CD4-positive, alpha-beta T cell (primary cell): ENCODE measurements around the gene GSDME. TPM values are rescaled to one million over a fixed set of nuclear protein-coding genes. Genes with fewer than 3 reads are reported as not detected.

Experiments
- ATAC-seq: fragments of 200-7000 bp; cut with Tn5 transposase; one replicate; pipeline ENCODE4 v1.10.0; 2022; ENCODE audit warnings: mild to moderate bottlenecking; ENCODE audit not compliant: poor library complexity
- CTCF ChIA-PET: fragments of 350-600 bp; sonication (Branson Sonifier 250); formaldehyde crosslinking; loops from one replicate; lab custom pipeline; 2021; ENCODE audit warnings: antibody characterized with exemption, inconsistent platforms; lab: Charles Lee
- POLR2A ChIA-PET: fragments of 350-600 bp; sonication (Branson Sonifier 250); formaldehyde crosslinking; loops from one replicate; lab custom pipeline; 2021; ENCODE audit warnings: antibody characterized with exemption, inconsistent platforms; lab: Charles Lee
- DNase-seq, 14 experiments: peaks; one replicate each; pipeline ENCODE4 v3.0.0-alpha.2; 2013 to 2020; ENCODE audit warnings: mixed read lengths in 2 of 14
- H3K27ac ChIP-seq, 2 donors: one replicate each; pipeline versions ENCODE4 v1.5.1 to v1.7.0; 2013; ENCODE audit warnings: low read length in 2 of 2, low read depth in 1 of 2, mild to moderate bottlenecking in 1 of 2
- H3K27me3 ChIP-seq, 2 experiments: 1 replicate in 1 of 2; 2 replicates in 1 of 2; pipeline versions ENCODE4 v1.6.1 to v1.7.0; 2013; ENCODE audit warnings: low read length in 2 of 2, control low read depth in 1 of 2, mild to moderate bottlenecking in 1 of 2, moderate library complexity in 1 of 2; ENCODE audit not compliant: insufficient read depth in 2 of 2, control insufficient read depth in 1 of 2
- H3K36me3 ChIP-seq: one replicate; pipeline ENCODE4 v1.6.1; 2013; ENCODE audit warnings: low read length, control low read depth; ENCODE audit not compliant: insufficient read depth
- H3K4me1 ChIP-seq: one replicate; pipeline ENCODE4 v1.6.1; 2013; ENCODE audit warnings: low read length, control low read depth; ENCODE audit not compliant: insufficient read depth
- H3K4me3 ChIP-seq: one replicate; pipeline ENCODE4 v1.5.1; 2013; ENCODE audit warnings: mild to moderate bottlenecking, low read length, moderate library complexity
- H3K9me3 ChIP-seq, 2 experiments: 1 replicate in 1 of 2; 2 replicates in 1 of 2; pipeline versions ENCODE4 v1.6.1 to v1.7.0; 2013; ENCODE audit warnings: low read length in 2 of 2, mild to moderate bottlenecking in 2 of 2, control low read depth in 1 of 2, moderate library complexity in 1 of 2; ENCODE audit not compliant: control insufficient read depth in 1 of 2, insufficient read depth in 1 of 2
- H3K27ac Mint-ChIP-seq: one replicate; pipeline ENCODE4 v1.8.0; 2020; ENCODE audit warnings: mixed read lengths
- H3K27me3 Mint-ChIP-seq: one replicate; pipeline ENCODE4 v1.8.0; 2021; ENCODE audit warnings: mixed read lengths
- H3K36me3 Mint-ChIP-seq: one replicate; pipeline ENCODE4 v1.8.0; 2021; ENCODE audit warnings: low read depth, mixed read lengths
- H3K4me1 Mint-ChIP-seq: one replicate; pipeline ENCODE4 v1.8.0; 2021; ENCODE audit warnings: low read depth, mixed read lengths
- H3K4me3 Mint-ChIP-seq: one replicate; pipeline ENCODE4 v1.8.0; 2020; ENCODE audit warnings: mild to moderate bottlenecking, mixed read lengths
- H3K9me3 Mint-ChIP-seq: one replicate; pipeline ENCODE4 v1.8.0; 2020; ENCODE audit warnings: mixed read lengths
- CTCF ChIP-seq: fragments of 200-600 bp; IDR thresholded peaks from one replicate; pipeline ENCODE4 v1.8.0; 2022; ENCODE audit warnings: antibody characterized with exemption, mild to moderate bottlenecking
- intact Hi-C, 2 experiments: fragments of 100-400 bp; cut with DNase I in 1 of 2; cut with micrococcal nuclease in 1 of 2; formaldehyde crosslinking; loops; one replicate each; pipeline versions ENCODE4 v1.15.1 to v1.9.0; 2023 to 2025; cut with DNase I, micrococcal nuclease
- total RNA-seq, 174 experiments: library from RNA in 2 of 174; stranded (reverse) in 2 of 174; gene quantifications; one replicate each; pipeline ENCODE4 v1.2.3 and lab custom pipeline; 2021 to 2026

GSDME gene
- total RNA-seq, 2 experiments from 2014 or later, result 0.19 TPM; not detected in 1

- peaks cover 16% of the 10 kb centered on the region for H3K4me1 ChIP-seq
- no peaks in the 10 kb centered on the region for H3K36me3 ChIP-seq
- H3K4me1 Mint-ChIP-seq, result peaks cover 23% of the 10 kb centered on the region
- ChIA-PET POLR2A (no interaction called here), CTCF (no interaction called here)
- H3K9me3 Mint-ChIP-seq, result no peaks in the 10 kb centered on the region
- peaks cover 6 to 12% of the 10 kb centered on the region in 2 experiments for H3K27me3 ChIP-seq
- no peak overlapping the region for H3K27ac ChIP-seq
- H3K27ac Mint-ChIP-seq, result no peak overlapping the region
- no peak overlapping the region for H3K4me3 Mint-ChIP-seq
- no peak for TF ChIP-seq CTCF
- no peak overlapping the region for H3K4me3 ChIP-seq
- DNase-seq, result no peak
- no peak for ATAC-seq
- peaks cover 25% of the 10 kb centered on the region for H3K27me3 Mint-ChIP-seq
- H3K9me3 ChIP-seq, result peaks cover 0 to 4% of the 10 kb centered on the region in 2 experiments
- H3K36me3 Mint-ChIP-seq, result no peaks in the 10 kb centered on the region
- intact Hi-C loops, result no loop called here
Measured at GRCh38 chr7:24752073-24752800, 5.0 kb downstream of the GSDME start.

GRCh38 chr7:24751484-24751883 is 5.8 kb downstream of the GSDME start:
- H3K4me3 ChIP-seq, result no peak overlapping the region
- ATAC-seq (no peak), DNase-seq (no peak)
- Mint-ChIP-seq H3K36me3 (no peaks in the 10 kb centered on the region), H3K27ac (no peak overlapping the region), H3K4me3 (no peak overlapping the region), H3K9me3 (no peaks in the 10 kb centered on the region), H3K27me3 (peaks cover 20% of the 10 kb centered on the region), H3K4me1 (peaks cover 20% of the 10 kb centered on the region)
- peaks cover 10% of the 10 kb centered on the region for H3K4me1 ChIP-seq
- POLR2A ChIA-PET, result no interaction called here
- no peak for TF ChIP-seq CTCF
- H3K27ac ChIP-seq, result no peak overlapping the region
- CTCF ChIA-PET, result no interaction called here
- intact Hi-C loops, result no loop called here
- H3K27me3 ChIP-seq, result peaks cover 0 to 8% of the 10 kb centered on the region in 2 experiments
- no peaks in the 10 kb centered on the region for H3K36me3 ChIP-seq
- peaks cover 0 to under 1% of the 10 kb centered on the region in 2 experiments for H3K9me3 ChIP-seq

- no peak overlapping the region for H3K27ac Mint-ChIP-seq
- Histone ChIP-seq H3K4me3 (no peak overlapping the region), H3K36me3 (no peaks in the 10 kb centered on the region), H3K27me3 (no peaks in the 10 kb centered on the region), H3K9me3 (no peaks in the 10 kb centered on the region), H3K4me1 (peaks cover 2% of the 10 kb centered on the region), H3K27ac (no peak overlapping the region)
- H3K9me3 Mint-ChIP-seq, result no peaks in the 10 kb centered on the region
- TF ChIP-seq CTCF, result no peak
- H3K27me3 Mint-ChIP-seq, result peaks cover 11% of the 10 kb centered on the region
- DNase-seq (no peak), ATAC-seq (no peak)
- intact Hi-C loops, result no loop called here
- peaks cover 10% of the 10 kb centered on the region for H3K4me1 Mint-ChIP-seq
- CTCF ChIA-PET, result no interaction called here
- H3K36me3 Mint-ChIP-seq, result no peaks in the 10 kb centered on the region
- H3K4me3 Mint-ChIP-seq, result no peak overlapping the region
- POLR2A ChIA-PET, result interaction anchor here (0.7 kb wide), 1 partner anchor 76 kb away, joined by 3 read pairs; no protein-coding TSS in a partner anchor
Measured at GRCh38 chr7:24750441-24751055, 6.7 kb downstream of the GSDME start.
